HG02678 (cell line): Measurements from ENCODE around the gene GDF15.
A peak's percentile ranks its signal among the peaks of the same experiment; 100 is the strongest.

Source experiments
- ATAC-seq: cut with Tn5 transposase; IDR thresholded peaks from one replicate; pipeline ENCODE4 v1.9.1; 2021; ENCODE audit warnings: mild to moderate bottlenecking, moderate library complexity; ENCODE audit not compliant: unreplicated experiment

The GDF15 gene

DNA sequence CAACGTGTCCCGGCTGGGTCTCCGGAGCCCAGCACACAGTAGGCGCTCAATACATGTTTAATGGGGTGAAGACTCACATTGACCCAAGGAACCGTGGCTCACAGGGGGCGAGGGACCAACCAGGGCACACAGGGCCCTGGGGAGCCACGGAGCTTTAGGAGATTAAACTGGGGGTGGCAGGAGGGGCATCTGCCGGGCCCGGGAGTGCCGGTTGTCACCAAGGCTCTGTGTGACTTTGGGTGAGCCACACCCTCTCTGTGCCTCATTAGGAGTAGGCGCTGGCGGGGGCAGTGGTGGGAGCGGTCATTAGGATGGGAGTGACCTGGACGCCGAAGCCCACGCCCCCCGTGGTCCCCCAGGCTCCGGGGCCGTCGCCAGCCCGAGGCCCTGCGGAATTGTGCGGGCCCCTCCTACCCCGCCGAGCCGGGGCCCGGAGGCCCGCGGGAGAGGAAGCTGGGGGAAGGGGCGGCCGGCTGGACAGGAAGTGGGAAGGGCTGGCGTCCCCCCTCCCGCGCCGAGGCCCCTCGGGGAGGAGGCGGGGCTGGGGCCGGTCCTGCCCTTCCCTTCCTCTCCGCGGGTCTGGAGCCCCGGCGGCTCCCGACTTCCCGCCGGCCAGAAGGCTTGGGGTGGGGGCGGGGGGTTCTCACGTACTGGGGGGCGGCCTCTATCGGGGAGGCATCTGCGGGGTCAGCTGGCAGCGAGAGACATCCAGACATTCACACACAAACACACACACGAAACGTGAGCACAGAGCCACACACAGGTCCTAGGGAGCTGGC lies 31.5 kb downstream of the GDF15 start:
- ATAC-seq: no peak

DNA sequence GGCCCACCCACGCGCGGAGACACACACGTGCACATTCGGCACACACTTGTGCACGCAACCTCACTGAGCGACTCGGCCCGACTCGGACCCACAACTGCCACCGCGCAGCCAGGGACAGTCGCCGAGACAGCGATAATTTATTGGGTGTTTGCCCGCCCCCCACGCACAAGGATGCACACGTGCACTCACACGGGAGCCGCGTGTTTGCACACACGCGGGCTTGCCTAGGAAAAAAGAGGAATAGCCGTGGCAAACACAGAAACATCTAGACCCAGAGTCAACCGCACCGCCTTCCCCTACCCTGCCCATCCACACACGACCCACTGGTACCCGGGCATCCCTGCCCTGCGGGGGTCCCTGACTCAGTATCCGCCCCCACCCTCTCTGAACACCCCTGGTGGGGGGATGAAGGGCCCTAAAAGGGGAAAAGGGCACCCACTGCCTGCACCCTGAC lies 32.1 kb downstream of the GDF15 start:
- ATAC-seq: no peak

DNA sequence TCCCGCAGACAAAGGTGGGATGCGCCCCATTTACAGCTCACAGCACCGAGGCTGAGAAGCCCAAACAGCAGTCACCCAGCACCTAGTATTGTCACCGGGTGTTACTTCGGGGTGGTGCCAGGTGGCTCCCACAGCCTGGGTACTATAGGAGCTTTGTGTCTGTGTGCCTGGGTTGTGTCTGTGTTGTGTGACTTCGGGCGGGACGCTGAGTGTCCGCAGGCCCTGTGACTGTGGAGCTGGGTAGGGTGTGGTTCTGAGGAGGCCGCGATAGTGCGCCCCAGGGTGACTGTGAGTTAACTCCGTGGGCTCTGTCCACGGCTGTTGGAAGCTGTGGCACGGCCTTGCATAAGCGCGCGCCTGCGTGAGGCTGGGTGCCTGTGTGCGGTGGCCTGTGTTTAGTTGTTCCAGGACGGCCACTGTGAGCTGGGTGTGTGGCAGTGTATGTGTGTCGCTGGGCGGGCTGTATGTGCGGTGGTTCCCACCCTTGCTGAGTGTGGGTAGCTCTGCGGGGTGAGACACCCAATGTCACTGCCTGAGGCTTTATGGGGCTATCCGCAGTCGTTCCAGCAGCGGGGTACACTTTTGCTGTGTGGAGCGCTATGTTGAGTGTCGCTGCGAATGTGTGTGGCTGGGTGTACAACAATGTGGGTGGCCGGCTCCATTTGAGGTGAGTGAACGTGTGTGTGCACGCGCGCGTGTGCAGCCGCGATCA lies 32.7 kb downstream of the GDF15 start:
- no peak for ATAC-seq

DNA sequence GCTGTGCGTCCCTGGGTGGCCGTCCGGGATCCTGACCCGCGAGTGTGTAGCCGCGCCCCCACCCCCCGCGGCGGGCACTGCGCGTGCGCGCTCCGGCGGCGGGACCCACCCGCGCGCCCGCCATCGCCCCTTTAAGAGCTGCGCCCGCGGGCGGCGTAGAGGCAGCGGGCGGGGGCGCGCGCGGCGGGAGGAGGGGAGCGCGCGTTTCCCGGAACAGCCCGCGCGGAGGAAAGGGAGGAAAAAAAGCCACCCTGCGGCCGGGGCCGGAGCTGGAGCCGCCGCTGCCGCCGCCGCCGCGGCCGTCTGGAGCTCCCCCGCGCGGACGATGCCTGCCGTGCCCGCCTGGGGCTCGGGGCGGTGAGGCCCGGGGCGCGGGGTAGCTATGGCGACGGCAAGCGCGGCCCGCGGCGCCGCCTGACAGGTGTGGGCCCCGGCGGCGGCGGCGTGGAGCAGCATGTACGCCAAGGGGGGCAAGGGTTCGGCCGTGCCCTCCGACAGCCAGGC lies 33.3 kb downstream of the GDF15 start, which contains the start of gene SSBP4:
TSS of gene SSBP4 (plus strand) at position 204 of the 504 bp plus-strand sequence. CDS start at position 455, 251 bp downstream.
- ATAC-seq: peak; percentile 46

DNA sequence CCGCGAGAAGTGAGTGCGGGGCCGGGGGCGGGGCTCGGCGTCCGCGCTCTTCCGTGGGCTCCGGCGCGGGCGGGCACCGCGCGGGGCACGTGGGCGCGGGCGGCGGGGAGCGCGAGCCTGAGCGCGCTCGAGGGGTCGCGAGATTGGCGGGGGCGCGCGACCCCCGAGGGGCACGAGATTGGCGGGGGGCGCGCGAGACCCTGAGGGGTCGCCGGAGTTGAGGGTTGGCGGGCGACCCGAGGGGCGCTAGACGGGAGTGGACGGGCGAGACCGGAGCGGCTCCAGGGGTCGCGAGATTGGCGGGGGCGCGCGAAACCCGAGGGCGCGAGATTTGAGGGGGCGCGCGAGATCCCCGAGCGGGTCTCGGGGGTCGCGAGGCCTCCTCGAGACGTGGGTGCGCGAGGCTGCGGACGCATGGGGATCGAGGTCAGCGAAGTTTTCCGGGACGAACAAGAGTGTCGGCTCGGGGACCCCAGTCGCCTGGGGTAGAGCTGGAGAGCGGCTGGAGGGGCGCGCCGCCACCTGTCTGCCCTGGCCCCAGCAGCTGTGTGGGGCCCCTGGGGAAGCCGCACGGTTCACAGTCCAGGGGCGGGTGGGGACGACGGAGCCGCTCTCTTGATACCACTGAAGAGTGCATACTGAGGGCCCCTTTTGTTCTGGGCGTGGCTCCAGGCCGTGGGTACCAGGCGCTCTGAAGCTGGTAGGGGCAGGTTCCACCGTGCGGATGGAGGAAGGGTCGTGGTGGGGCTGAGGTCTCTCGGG lies 33.9 kb downstream of the GDF15 start:
- ATAC-seq: no peak

DNA sequence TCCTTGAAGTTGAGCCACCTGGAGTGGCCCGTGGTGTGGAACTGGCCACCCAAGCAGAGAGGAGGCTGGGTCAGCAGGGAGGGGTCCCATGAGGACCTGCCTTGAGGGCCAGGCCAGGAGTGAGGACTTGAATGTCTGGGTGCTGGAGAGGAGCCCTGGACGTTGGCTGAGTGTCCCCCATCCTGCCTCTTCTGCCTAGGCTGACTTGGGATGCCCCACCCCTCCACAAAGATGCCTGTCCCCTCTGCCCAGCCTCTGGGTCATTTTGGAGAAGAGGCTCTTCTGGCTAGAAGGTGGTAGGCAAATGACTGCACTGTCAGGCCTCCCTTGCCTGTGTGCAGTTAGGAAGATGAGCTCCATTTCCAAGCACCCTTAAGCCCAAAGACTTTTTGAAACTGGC lies 35.0 kb downstream of the GDF15 start:
- no peak for ATAC-seq

DNA sequence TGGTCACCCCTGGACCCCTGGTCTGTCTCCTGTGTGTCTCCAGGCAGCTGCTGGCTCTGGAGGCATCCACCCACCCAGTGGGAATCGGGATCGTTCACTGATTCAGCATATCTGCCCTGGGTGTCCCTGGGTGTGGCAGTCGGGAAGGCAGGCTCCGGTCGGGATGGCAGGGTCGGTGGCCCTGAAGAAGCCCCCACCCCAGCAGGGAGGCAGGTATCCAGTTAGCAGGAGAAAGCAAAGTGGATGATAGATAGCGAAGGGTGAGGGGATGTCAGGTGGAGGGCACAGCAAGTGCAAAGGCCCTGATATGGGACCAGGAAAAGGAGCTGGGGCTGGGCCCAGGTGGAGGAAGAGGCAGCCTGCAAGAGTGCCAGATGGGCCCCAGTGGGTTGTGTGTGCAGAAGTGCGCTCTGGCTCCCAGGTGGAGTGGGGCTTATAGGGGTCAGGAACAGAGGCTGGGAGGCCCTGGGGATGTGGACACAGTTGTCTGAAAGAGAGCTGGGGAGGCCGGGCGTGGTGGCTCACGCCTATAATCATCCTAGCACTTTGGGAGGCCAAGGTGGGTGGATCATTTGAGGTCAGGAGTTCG lies 35.5 kb downstream of the GDF15 start:
- ATAC-seq: no peak

DNA sequence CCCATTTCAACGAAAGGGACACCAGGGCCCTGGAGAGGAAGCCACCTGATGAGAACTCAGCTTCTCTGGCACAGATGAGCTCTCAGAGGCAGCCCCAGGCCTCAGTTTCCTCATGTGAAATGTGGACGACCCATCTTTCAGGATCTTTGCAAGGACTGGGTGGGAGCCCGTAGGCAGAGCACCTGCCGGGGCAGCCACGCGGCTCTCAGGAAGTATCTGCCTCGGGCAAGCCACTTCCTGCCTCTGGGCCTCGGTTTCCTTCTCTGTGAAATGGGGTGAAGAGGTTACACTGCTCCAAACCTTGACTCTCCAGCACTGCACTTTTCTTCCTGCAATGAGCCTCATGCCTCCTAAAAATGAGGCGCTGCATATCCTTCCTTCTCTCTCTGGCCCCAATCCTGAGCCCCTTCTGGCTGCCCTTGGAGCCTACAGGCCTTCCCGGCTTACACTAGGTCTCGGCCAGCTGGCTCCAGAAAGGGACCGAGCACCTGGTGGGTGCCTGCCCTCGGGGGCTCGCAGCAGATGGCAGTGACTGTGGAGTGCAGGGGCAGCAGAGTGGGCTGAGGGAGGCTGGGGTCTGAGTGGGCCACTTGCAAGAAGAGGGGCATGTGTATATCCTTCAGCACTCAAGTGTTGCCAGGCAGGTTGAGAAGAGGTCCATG lies 36.7 kb downstream of the GDF15 start:
- ATAC-seq: no peak

DNA sequence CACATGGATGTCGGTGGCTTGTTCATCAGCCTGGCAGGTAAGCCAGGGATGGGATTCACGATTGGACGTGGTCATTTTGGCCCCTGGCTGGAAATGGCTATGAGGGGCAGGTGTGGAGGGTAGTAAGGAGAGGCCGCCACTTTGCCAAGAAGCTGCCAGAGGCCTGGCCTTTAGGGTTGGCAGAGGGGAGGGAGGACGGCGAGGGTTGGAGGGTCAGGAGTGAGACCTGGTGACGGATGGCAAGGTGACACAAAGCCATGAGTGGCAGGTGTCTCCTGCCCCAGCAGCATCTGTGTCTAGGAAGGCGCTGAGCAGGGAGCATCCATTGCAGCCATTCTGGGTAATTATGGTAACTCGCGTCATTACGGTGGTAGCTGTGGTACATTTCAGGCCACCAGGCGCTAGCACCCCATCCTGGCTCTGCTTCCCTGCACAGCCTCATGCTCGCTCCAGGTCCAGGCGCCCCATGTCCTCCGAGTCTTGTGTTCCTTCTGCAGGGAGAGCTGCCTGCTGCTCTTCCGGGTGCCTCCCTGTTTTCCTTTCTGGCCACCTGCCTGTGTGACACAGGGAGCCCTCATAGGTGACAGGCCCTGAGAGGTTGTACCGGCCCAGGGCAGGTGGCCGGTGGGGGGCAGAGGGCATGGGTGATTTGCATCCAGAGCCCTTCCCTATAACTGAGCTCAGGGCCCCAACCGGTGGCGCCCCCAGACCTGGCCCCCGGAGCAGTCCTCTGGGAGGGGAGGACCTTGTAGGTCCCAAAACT lies 37.5 kb downstream of the GDF15 start:
- no peak for ATAC-seq

DNA sequence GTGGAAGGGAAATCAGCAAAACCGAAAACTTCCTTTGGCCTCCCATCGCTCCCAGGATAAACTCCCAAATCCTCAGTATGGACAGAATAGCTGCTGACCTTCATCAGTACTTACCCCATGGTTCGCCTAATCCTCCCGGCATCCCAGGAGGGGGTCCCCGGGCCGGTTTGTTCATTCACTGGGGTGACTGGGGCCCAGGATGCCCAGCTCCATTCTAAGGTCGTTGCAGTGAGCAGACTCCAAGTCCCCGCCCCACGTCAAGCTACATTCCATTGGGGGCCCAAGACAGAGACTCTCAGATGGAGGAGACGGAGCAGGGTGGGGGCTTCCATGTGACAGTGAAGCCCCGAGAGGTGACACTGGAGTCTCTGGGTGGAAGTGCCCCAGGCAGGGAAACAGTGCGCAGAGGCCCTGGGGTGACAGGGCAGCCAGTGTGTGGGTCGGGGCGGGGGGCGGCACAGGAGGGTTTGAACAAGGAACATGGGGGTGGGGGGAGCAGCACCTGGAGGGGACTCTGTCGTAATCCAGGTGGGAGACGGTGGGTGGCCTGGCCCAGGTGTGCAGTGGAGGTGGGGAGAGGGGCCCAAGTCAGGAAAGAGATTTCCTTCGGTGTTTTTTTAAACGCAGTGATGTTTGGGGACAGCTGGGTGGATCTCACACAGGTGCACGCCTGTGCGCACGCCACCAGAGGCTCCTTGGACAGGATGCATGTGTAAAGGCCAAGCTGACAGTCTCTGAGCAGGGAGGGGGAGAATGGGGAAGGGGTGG lies 38.3 kb downstream of the GDF15 start:
- no peak for ATAC-seq

DNA sequence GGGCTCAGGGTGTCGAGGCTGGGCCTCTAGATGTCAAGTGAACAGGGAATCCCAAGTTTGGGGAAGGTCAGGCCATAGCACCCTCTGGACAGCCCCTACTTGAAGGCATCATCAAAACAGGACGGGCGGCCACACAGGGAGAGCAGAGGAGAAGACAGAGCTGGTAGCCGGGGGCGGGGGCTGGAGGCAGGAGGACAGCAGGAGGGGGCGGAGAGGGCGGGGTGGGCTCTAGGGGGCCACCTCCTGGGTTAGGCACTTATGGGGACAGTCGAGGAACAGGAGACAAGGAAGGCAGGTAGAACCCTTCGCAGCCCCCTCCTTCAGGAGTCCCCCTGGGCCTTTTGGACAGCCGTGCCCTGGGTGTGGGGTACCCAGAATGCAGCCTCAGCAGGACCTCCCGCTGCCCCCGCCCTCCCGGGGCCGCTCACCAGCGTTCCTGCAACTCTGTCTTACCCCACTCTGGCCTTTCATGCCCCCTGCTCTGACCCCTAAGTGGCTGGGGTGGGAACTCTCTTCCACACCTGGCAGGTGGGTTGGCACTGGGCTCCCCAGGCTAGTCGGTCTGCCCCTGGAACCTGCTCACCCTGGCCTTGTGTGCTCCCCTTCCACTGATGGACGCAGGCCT lies 39.0 kb downstream of the GDF15 start:
- no peak for ATAC-seq

DNA sequence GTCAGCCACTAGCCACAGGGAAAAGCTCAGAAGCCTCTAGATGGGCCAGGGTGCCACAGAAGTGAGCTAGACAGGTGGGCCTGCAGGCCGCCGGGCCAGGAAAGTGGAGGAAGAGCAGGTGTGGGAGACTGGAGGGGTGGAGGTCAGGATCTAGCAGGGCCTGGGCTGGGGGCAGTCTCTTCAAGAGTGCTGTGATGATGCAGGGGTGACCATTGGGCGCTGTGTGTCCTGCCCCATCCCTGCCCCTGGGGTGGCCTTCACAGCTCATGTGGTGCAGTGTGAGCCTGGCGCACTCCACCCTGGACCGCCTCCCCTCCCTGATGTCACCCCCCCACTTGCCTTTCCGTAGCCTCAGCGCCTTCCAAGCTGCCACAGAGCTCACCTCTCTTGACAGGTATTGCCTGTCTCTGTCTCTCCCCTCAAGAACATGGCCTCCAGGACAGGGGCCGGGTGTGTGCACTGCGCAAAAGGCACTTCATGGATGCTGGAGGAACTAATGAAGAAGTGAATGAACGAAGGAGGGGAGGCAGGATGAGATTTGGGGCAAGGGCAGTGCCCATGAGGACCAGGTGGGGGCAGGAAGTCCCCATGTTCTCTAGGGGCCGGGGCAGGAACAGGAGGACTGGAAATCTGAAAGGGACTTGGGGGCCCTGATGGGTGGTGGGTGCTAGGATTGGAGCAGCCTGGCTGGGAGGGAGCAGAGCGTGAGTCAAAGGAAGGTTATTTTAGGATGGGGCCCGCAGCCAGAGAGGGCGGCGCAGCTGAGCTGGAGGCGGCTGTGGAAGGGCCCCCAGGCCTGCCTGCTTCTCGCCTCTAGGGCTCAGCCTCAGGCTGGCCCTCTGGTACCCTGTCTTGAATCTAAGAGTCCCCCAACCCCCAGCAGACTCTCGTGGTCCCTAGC lies 39.8 kb downstream of the GDF15 start:
- ATAC-seq: no peak

DNA sequence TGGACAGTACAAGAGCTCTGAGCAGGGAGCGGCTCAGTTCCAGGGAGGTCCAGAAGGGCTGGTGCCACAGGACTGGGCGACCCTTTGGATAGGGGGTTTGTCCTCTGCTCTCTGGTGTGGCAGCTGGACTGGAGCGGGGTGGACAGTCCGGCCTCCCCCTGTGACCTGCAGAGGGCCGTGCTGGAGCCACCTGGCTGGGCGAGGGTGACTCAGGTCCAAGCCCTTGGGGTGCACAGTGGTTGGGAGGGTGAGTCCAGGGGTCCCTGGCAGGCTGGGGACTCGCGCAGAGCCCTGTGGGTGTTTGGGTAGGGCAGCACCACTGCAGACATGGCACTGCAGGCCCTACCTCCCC lies 40.4 kb downstream of the GDF15 start:
- no peak for ATAC-seq

DNA sequence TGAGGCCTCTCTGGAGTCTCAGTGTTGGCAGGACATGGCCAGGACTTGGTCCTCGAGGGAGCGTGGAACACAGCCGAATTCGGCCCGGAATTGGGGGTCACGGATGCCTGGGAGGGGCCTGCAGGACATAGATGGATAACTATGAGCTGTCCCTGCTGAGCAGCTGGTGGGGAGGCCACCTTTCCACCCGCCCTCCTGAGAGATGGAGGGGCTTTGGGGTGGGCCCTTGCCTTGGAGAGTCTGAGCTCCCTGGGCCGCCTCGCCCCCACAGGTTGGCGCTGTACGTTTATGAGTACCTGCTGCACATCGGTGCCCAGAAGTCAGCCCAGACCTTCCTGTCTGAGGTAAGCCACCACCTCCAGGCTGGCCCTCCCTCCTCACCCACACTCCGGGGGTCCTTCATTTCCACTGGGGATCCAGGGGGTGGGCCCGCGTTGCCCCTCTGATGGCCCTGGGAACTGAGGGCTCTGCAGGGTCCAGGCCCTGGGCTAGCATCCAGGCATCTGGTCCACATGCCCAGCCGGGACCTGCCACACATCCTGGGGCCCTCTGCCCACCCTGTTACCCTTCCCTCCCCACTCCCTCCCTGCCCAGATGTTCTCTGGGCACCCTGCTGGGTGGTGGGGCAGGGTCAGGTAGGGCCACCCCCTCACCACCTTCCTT lies 41.3 kb downstream of the GDF15 start:
- ATAC-seq: no peak

DNA sequence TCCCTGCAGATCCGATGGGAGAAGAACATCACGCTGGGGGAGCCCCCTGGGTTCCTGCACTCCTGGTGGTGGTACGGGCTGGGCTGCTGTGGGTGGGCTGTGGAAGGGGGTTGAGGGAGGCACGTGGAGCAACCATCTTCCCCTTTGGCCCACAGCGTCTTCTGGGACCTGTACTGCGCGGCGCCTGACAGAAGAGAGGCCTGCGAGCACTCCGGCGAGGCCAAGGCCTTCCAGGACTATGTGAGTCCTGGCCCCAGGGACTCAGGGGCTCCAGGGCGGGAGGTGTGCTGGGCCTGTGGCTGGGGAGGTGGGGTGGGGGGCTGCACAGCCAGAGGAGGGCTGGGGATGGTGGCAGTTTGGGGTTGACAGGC lies 41.8 kb downstream of the GDF15 start:
- ATAC-seq: no peak

DNA sequence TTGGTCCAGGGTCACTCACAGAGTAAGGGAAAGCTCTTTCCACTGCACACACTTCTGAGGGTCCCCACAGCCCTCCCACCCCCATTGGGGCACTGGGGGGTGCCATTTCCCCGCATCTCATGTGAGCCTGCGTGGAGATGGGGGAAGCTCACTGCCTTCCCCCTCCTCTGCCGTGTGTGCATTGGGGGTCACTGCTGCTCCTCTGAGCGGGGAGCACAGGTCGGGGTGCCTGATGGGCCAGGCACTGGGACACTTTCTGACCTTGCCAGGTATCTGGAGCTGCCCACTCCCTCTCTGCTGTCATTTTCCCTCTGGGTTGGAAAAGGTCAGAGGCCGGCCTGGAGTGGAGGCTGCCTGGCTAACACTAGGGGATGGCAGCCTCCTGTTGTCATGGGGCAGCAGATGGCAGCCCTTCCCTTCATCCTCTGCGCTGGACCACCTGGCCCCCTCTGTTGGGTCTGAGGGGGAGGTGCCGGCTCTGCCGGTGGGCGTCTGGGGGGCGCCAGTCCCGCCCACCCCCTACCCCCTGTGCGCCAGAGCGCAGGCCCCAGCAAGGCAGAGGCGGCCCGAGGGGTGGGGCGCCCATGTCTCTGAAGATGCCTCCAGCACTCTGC lies 42.3 kb downstream of the GDF15 start:
- ATAC-seq: no peak
